GM18520 (cell line): ENCODE results near the gene AIFM3.

Experiments
- ATAC-seq: cut with Tn5 transposase; IDR thresholded peaks from one replicate; pipeline ENCODE4 v1.9.1; 2021; ENCODE audit not compliant: unreplicated experiment

AIFM3 gene

GRCh38 chr22:20989323-20990138, 22.5 kb downstream of the AIFM3 start:
- ATAC-seq = no peak

- ATAC-seq = no peak
Observed at GRCh38 chr22:20990184-20991180, 23.4 kb downstream of the AIFM3 start.

DNA sequence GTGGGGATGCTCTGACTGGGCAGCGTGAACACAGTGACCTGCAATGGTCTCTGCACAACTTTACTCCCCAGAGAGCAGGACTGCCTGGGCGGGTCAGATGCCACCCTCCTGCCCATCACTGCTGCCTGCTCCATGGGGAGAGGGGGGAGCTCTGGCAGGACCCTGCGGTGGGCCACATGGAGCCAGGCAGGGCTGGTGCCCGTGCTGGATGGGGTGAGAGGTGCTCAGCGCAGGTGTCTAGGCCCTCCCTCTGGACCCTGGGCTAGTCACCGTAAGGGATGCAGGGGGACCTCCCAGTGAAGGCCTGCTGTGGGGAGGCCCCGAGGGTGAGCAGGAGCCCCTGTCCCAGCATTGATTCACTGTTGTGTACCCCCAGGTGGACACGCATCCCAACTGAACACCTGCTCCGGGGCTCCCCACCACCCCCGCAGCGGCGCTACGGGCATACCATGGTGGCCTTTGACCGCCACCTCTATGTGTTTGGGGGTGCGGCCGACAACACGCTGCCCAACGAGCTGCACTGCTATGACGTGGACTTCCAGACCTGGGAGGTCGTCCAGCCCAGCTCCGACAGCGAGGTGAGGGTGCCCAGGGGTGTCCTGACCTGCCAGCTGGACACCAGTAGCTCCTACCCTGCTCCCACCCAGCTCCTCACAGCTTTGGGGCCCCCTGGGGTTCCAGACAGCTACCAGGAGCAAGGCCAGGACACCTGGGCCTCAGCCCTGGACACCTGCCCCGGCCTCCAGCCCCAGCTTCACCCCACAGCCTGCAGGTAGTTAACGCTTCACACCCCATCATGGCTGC, 24.4 kb downstream of the AIFM3 start:
- ATAC-seq = no peak

GRCh38 chr22:20992056-20992442, 25.0 kb downstream of the AIFM3 start:
- ATAC-seq = no peak

DNA sequence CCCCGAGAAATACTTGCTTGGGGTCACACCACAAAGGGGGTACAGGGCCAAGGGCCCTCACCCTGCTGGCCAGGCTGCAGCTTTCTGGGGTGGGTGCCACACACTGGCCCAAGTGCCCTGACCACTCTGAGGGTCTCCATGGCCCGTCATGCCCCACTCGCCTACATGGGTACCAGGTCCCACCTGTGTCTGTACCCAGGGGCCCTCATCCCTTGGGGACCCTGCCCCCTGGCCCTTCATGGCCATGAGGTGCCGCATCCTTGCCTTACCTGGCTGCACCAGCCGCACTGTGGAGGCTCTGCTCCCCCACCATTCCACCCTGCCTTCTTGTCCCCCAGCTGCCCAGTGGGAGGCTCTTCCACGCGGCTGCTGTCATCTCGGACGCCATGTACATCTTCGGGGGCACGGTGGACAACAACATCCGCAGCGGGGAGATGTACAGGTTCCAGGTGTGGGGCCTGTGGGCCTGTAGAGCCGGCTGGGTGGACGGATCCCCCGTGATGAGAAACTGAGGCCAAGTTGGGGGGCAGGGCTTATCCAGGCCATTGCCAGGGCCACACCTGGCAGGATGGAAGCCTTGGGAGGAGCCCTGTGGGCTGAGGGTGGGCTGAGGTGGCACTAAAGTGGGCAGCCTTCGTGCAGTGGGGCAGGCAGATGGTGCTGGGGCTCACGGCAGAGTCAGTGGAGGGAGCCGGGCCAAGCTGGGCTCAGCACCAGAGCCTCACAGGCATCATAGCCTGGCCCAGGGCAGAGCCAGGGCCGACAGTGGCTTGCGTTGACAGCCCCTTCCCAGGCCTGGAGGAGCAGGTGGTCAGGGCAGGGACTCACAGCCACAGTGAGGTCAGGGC, 25.6 kb downstream of the AIFM3 start:
- ATAC-seq = no peak

GRCh38 chr22:20993304-20994127, 26.5 kb downstream of the AIFM3 start:
- ATAC-seq = no peak

DNA sequence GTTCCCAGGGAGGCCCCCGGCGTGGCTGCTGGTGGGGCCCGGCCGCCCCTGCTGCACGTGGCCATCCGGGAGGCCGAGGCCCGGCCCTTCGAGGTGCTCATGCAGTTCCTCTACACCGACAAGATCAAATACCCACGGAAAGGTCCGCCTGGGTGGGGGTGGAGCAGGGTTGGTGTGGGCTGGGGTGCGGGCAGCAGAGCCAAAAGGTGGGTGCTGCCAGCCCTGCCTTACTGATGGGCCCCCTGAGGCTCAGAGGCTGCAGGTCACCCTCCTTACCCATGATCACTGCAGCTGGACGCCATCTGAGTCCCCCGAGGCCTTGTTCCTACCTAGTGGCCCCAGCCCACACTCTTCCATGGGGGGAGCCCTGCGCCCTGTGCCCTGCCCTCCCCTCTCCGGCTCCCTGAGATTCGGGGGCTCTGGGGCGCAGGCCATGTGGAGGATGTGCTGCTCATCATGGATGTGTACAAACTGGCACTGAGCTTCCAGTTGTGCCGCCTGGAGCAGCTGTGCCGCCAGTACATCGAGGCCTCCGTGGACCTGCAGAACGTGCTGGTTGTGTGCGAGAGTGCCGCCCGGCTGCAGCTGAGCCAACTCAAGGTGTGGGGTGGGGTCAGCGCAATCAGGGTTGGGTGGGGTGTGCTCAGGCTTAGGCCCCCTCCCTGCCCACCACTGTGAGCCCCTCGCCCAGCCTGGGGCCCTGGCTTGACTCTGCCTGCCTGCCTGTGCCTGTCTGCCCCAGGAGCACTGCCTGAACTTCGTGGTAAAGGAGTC, 27.3 kb downstream of the AIFM3 start:
- no peak for ATAC-seq

DNA sequence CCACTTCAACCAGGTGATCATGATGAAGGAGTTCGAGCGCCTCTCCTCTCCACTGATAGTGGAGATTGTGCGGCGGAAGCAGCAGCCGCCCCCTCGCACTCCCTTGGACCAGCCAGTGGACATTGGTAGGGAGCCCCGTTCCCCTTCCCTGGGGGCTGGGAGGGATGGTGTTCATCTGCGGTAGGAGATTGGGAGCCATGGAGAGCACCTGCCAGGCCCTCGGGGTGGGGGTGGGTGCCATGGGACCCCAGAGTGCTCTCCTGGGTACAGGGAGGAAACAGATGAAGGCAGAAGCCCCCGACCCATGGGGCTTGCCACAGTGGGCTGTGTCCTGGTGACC, 27.8 kb downstream of the AIFM3 start:
- no peak for ATAC-seq

DNA sequence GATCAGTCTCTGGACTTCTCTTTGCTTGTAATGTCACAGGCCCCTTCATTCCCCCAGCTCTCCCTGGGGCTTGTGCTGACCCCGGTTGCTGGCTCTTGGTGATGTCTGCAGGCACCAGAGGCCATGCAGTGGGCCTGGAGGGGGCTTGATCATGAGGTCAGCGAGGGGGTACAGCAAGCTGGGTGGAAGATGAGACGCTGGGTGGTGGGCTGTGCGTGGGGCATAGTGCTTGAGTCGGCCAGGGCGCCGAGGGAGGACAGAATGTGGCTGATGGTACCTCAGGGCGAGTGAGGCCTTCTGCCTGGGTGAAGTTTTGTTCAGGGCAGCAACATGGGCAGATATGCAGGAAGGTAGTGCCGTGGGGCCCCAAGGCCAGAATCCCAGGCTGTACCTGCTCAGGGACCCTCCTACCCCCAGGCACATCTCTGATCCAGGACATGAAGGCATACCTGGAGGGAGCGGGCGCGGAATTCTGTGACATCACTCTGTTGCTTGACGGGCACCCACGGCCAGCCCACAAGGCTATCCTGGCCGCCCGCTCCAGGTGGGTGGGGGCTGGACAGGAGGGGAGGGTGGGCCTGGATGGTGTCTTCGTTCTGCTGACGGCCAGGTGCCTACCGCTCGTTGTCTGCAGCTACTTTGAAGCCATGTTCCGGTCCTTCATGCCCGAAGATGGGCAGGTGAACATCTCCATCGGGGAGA, 28.4 kb downstream of the AIFM3 start:
- no peak for ATAC-seq

GRCh38 chr22:20996031-20996410, 29.0 kb downstream of the AIFM3 start:
- ATAC-seq = no peak

DNA sequence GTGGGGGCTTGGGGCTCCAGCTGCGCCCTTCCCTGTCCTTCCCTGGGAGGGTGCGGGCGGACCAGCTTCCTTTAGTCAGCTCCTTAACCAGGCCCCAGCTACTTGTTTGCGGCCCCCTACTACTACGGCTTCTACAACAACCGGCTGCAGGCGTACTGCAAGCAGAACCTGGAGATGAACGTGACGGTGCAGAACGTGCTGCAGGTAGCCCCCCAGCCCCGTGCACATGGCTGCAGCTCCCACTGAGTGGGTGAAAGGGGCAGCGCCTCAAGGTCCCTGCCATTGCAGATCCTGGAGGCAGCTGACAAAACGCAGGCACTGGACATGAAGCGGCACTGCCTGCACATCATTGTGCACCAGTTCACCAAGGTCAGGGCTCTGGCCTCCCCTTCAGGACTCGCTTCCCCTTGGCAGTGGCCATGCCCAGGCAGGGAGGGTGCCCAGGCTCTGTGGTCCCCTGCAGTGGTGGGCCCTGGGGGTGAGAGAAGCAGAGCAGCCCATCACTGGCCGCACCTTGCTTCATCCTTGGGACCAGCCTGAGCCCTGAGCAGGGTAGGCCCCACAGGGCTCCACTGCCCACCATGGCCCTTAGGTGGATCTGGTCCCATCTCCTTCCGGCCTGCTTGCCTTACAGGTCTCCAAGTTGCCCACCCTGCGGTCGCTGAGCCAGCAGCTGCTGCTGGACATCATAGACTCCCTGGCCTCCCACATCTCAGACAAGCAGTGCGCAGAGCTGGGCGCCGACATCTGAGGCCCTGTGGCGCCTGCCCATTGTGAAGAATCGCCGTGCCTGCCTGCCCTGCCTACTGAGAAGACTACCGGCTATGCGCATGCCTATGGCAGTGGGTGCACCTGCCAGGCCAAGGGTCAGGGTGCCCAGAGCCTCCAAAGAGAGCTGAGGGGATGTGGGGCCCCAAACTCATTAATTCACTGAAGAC, 29.8 kb downstream of the AIFM3 start:
- no peak for ATAC-seq

- no peak for ATAC-seq
Observed at GRCh38 chr22:20997536-20998257, 30.6 kb downstream of the AIFM3 start.

- no peak for ATAC-seq
Observed at GRCh38 chr22:20998411-20999336, 31.6 kb downstream of the AIFM3 start.

DNA sequence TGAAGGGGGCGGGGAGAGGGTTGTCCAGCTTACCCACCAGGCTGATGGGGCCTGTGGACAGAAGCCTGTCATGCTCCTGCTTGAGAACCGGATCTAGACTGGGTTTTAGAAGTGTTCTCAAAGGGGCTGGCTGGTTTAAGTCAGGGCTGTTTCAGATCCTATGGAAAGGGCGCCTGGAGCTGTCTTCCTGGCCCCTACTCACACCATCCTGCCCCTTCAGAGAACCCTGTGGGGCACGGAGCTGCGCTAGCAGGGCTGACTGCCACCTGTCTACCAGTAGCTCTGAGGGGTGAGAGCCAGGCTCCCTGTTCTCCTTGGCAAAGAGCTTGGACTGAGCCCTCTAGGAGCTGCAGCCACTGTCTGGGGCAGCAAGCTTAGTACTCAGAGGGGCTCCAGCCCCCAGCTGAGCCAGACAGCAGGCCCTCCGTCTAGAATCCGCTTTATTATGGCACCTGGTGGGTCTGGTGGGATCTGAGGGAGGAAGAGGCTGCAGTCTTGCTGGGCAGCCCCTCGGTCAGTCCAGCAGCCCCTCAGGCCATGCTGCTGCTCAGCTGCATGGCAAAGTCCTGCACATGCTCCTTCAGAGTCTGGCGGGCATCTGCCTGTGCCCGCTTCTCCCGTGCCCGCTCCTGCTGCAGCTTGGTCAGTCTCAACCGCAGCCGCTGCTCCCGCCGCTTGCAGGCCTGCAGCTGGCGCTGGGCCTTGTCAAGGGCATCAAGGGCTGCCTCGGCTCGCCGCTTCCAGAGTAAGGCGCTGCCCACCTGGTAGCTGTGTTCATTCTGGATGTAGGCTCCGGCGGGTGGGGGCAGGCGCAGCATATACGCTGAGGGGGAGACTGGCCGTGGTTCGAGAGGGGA, 32.5 kb downstream of the AIFM3 start:
- ATAC-seq = no peak
